Mucosa of descending colon (tissue), 3 donors: Measurements from ENCODE around the gene AACS. TPM values are rescaled to one million over a fixed set of nuclear protein-coding genes. Genes with fewer than 3 reads are reported as not detected.
A peak's percentile ranks its signal among the peaks of the same experiment; 100 is the strongest.

Experiments used
- ATAC-seq: fragments of 200-7000 bp; cut with Tn5 transposase; one replicate; pipeline ENCODE4 v1.9.1; 2020; ENCODE audit warnings: mild to moderate bottlenecking, moderate library complexity
- DNase-seq, 3 donors: peaks; one replicate each; pipeline ENCODE4 v3.0.0-alpha.2; 2020
- H3K36me3 ChIP-seq: fragments of 200-600 bp; one replicate; pipeline ENCODE4 v1.8.0; 2021; ENCODE audit warnings: low read depth, mild to moderate bottlenecking
- H3K4me1 ChIP-seq: fragments of 200-600 bp; one replicate; pipeline ENCODE4 v1.8.0; 2021; ENCODE audit warnings: low read depth, mild to moderate bottlenecking
- H3K4me3 ChIP-seq: fragments of 200-600 bp; one replicate; pipeline ENCODE4 v1.8.0; 2021; ENCODE audit warnings: mild to moderate bottlenecking
- H3K9me3 ChIP-seq: fragments of 200-600 bp; one replicate; pipeline ENCODE4 v1.8.0; 2021; ENCODE audit warnings: mild to moderate bottlenecking
- intact Hi-C, 2 donors: fragments of 100-400 bp; cut with DNase I in 1 of 2; cut with micrococcal nuclease in 1 of 2; formaldehyde crosslinking; loops; one replicate each; pipeline versions ENCODE4 v1.11.0 to v1.11.1; 2022; cut with DNase I, micrococcal nuclease
- long read RNA-seq, 2 donors: library from polyadenylated mRNA; unstranded; transcript quantifications; one replicate each; pipeline ENCODE4 v2.0.0, GENCODE V29; 2019 to 2021
- total RNA-seq, 3 donors: library from RNA; stranded (reverse); fragmentation: NEBNext Ultra II Directional in 2 of 3; extraction: Animal tissue kit (Norgen Biotek cat#: 25700) in 2 of 3; gene quantifications; one replicate each; pipeline versions ENCODE4 v1.2.1 to v1.2.4, GENCODE V29; 2021 to 2023
- TF ChIP-seq, protein P1 (sequence below): fragments of 200-600 bp; IDR thresholded peaks from one replicate; pipeline ENCODE4 v1.8.0; 2022; ENCODE audit warnings: antibody characterized with exemption, mild to moderate bottlenecking
- donor health status: DM: no; HTN: no; CAD: no; lungs with moderate emphysema.
- donor health status: DM: no; HTN: no; CAD: no.
- donor health status: DM: no; HTN: yes; CAD: no.

The AACS gene, protein sequence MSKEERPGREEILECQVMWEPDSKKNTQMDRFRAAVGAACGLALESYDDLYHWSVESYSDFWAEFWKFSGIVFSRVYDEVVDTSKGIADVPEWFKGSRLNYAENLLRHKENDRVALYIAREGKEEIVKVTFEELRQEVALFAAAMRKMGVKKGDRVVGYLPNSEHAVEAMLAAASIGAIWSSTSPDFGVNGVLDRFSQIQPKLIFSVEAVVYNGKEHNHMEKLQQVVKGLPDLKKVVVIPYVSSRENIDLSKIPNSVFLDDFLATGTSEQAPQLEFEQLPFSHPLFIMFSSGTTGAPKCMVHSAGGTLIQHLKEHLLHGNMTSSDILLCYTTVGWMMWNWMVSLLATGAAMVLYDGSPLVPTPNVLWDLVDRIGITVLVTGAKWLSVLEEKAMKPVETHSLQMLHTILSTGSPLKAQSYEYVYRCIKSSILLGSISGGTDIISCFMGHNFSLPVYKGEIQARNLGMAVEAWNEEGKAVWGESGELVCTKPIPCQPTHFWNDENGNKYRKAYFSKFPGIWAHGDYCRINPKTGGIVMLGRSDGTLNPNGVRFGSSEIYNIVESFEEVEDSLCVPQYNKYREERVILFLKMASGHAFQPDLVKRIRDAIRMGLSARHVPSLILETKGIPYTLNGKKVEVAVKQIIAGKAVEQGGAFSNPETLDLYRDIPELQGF
- total RNA-seq, result 10 to 100 TPM; 29.0 to 58.4 (median 39.0) TPM
- long read RNA-seq, donor 1, transcript AACS-201 (18 exons, 3,316 nt), result major isoform, 30 of 39 reads
- long read RNA-seq, donor 1, partial matches to known transcripts, result 3 of 39 reads
- long read RNA-seq, donor 1, other reads (novel, unspliced or antisense), result 6 of 39 reads
- long read RNA-seq, donor 2, transcript AACS-201 (18 exons, 3,316 nt), result major isoform, 15 of 19 reads
- long read RNA-seq, donor 2, partial matches to known transcripts, result 1 of 19 reads
- long read RNA-seq, donor 2, other reads (novel, unspliced or antisense), result 3 of 19 reads

DNA sequence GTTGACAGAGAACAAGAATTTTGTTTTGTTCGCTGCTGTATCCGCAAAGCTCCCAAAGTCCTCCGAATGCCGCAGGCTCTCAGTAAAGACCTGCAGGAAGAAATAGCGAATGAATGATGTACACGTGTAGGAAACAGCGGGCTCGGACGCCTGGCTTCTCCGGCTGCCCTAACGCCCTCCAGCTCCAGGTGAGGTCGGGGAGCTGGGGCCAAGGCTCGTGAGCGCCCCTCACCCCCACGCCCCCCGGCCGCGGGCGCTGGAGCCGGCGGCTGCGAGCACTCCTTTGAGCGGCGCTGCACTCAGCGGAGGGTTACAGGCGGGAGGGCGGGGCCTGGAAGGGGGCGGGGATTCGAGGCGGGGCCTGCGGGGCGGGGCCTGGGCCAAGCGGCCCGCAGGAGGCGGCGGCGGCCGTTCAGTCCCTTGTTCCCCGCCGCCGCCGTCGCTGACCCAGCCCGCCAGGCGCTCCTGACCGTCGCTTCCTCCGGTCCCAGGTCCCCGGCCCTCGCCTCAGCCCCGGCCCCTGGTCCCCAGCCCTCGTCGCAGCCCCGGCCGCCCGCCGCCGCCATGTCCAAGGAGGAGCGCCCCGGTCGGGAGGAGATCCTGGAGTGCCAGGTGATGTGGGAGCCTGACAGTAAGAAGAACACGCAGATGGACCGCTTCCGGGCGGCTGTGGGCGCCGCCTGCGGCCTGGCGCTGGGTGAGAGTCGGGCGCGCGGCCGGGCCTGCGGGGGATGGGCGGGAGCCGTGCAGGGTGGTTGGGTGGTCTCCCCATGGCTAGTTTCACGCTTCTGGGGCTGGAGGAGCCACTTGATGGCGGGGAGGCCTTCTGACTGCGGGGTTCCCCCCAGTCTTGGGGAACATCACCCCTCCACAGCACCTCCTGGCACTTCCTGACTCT lies at the start of gene AACS:
TSS of gene AACS (plus strand) at position 415 of the 898 bp plus-strand sequence. CDS start at position 565, 150 bp downstream.
- peak; percentile 84 to 88 (median 85) for DNase-seq
- no peaks in the 10 kb centered on the region for H3K9me3 ChIP-seq
- intact Hi-C loops, result no loop called here
- H3K4me1 ChIP-seq, result peaks cover 6% of the 10 kb centered on the region
- peak; percentile 99 for ATAC-seq
- H3K36me3 ChIP-seq, result no peaks in the 10 kb centered on the region
- H3K4me3 ChIP-seq, result peak within 1 kb of the TSS; percentile 59
- TF ChIP-seq, protein P1, sequence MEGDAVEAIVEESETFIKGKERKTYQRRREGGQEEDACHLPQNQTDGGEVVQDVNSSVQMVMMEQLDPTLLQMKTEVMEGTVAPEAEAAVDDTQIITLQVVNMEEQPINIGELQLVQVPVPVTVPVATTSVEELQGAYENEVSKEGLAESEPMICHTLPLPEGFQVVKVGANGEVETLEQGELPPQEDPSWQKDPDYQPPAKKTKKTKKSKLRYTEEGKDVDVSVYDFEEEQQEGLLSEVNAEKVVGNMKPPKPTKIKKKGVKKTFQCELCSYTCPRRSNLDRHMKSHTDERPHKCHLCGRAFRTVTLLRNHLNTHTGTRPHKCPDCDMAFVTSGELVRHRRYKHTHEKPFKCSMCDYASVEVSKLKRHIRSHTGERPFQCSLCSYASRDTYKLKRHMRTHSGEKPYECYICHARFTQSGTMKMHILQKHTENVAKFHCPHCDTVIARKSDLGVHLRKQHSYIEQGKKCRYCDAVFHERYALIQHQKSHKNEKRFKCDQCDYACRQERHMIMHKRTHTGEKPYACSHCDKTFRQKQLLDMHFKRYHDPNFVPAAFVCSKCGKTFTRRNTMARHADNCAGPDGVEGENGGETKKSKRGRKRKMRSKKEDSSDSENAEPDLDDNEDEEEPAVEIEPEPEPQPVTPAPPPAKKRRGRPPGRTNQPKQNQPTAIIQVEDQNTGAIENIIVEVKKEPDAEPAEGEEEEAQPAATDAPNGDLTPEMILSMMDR, result no peak

DNA sequence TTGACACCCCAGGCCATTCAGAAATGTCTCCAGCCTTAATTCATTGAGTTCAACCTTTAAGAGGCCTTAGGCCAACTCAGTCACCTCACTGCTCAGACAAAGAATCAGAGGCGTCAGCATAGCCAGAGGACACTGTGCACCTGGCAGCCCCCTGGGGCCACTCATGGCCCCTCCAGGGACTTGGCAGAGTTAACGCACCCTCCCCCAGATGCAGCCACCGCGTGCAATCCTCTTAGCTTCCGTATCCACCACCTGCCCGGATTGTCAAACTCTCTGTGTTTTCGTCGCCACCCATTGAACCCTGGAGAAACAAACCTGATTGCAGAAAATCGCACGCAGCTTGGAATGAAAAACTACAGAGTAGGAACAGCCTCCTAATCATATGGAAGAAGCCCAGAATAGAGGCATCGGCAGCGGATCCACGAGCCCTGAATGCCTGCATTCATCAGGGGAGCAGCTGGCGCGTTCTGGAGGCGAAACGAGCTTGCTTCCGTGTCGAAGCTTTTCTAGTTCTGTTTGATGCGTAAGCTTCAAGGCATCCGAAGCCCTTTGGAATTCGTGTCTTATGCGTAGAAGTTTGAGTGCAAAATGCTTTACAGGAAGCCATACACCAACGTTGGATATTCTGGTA lies 49.4 kb upstream of the AACS start:
- intact Hi-C loops, result no loop called here
- Histone ChIP-seq H3K9me3 (no peaks in the 10 kb centered on the region), H3K4me3 (no peak overlapping the region), H3K36me3 (no peaks in the 10 kb centered on the region), H3K4me1 (no peaks in the 10 kb centered on the region)
- no peak for DNase-seq
- ATAC-seq, result no peak
- TF ChIP-seq, protein P1, result no peak

DNA sequence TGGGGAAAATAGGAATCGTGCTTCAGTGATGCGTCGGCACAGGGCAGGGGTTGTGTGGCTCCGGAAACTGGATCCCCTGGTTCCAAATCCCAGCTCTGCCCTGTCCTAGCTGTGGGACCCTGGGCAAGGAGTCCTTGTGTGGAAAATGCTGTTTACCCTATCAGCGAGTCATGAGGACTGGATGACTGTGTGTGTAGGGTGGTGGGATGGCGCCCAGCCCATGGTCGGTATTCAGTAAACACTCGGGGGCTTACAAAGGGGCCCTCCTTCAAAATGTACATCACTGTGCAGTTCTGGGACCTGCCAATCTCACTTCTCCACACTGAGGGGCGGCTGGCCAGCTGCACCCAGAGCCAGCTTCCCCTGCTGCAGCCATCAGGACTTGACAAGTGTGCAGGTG lies 47.4 kb upstream of the AACS start:
- intact Hi-C loops, result no loop called here
- no peaks in the 10 kb centered on the region for H3K36me3 ChIP-seq
- DNase-seq (no peak), ATAC-seq (no peak)
- H3K9me3 ChIP-seq, result no peaks in the 10 kb centered on the region
- no peak overlapping the region for H3K4me3 ChIP-seq
- no peaks in the 10 kb centered on the region for H3K4me1 ChIP-seq
- TF ChIP-seq, protein P1, result no peak

DNA sequence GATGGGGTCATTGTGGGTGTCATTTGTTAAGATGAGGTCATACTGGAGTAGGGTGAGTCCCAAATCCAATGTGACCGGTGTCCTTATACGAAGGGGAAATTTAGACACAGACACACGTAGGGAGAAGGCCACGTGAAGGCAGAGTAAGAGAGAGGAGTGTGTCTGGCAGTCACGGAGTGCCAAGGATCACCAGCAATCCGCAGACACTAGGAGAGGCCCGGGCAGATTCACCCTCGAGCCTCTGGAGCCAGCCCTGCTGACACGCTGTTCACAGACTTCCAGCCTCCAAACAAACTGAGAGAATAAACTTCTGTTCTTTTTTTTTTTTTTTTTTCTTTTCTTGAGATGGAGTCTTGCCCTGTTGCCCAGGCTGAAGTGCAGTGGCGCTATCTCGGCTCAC lies 46.9 kb upstream of the AACS start:
- Histone ChIP-seq H3K36me3 (no peaks in the 10 kb centered on the region), H3K4me3 (no peak overlapping the region), H3K4me1 (no peaks in the 10 kb centered on the region), H3K9me3 (no peaks in the 10 kb centered on the region)
- intact Hi-C loops, result no loop called here
- TF ChIP-seq, protein P1, result no peak
- DNase-seq (no peak), ATAC-seq (no peak)
